GM21526 (cell line): Measurements from ENCODE around the gene SCRG1.
A peak's percentile ranks its signal among the peaks of the same experiment; 100 is the strongest.

Source experiments
- ATAC-seq: cut with Tn5 transposase; IDR thresholded peaks from one replicate; pipeline ENCODE4 v1.9.1; 2021; ENCODE audit warnings: moderate library complexity; ENCODE audit not compliant: unreplicated experiment, low FRiP score

SCRG1 gene

GRCh38 chr4:173413036-173413435 is 14.1 kb upstream of the SCRG1 start:
- no peak for ATAC-seq

- no peak for ATAC-seq
Measured at GRCh38 chr4:173411106-173411693, 12.3 kb upstream of the SCRG1 start.

- no peak for ATAC-seq
Measured at GRCh38 chr4:173410079-173410478, 11.2 kb upstream of the SCRG1 start.

GRCh38 chr4:173405840-173406606 is 7.1 kb upstream of the SCRG1 start:
- peak; percentile 64 for ATAC-seq

- no peak for ATAC-seq
Measured at GRCh38 chr4:173404296-173404865, 5.5 kb upstream of the SCRG1 start.

GRCh38 chr4:173403051-173403450 is 4.1 kb upstream of the SCRG1 start:
- ATAC-seq = no peak

- ATAC-seq = no peak
Measured at GRCh38 chr4:173401063-173401462, 2.1 kb upstream of the SCRG1 start.

- no peak for ATAC-seq
Measured at GRCh38 chr4:173398220-173398619, 696 bp downstream of the SCRG1 start.

- ATAC-seq = no peak
Measured at GRCh38 chr4:173397604-173398003, 1.3 kb downstream of the SCRG1 start.

GRCh38 chr4:173391701-173392100 is 7.2 kb downstream of the SCRG1 start:
- ATAC-seq = no peak

- no peak for ATAC-seq
Measured at GRCh38 chr4:173386751-173387150, 12.2 kb downstream of the SCRG1 start.

- ATAC-seq = no peak
Measured at GRCh38 chr4:173382349-173382748, 16.6 kb downstream of the SCRG1 start.

- ATAC-seq = no peak
Measured at GRCh38 chr4:173381610-173382009, 17.3 kb downstream of the SCRG1 start.

GRCh38 chr4:173380987-173381386 is 17.9 kb downstream of the SCRG1 start:
- ATAC-seq = no peak

GRCh38 chr4:173379929-173380328 is 19.0 kb downstream of the SCRG1 start:
- no peak for ATAC-seq

- no peak for ATAC-seq
Measured at GRCh38 chr4:173374588-173374987, 24.3 kb downstream of the SCRG1 start.

GRCh38 chr4:173371292-173372192 is 27.4 kb downstream of the SCRG1 start:
- peak; percentile 26 for ATAC-seq

- peak; percentile 73 for ATAC-seq
Measured at GRCh38 chr4:173370477-173371291, 28.2 kb downstream of the SCRG1 start, which contains the start of gene SAP30. Gene SAP30 (plus strand): TSS chr4:173370954. CDS start chr4:173371183, 229 bp downstream.

- peak; percentile 4 for ATAC-seq
Measured at GRCh38 chr4:173370130-173370476, 28.8 kb downstream of the SCRG1 start.

GRCh38 chr4:173367946-173368345 is 31.0 kb downstream of the SCRG1 start:
- ATAC-seq = no peak
